OCI-LY1 (cell line): ENCODE measurements around the gene SUSD3.
A peak's percentile ranks its signal among the peaks of the same experiment; 100 is the strongest.

ENCODE experiments used
- H2AFZ ChIP-seq: fragments of 200-600 bp; sonication (generic), shearing (Covaris generic); 2 replicates; pipeline ENCODE4 v1.6.0; 2014; ENCODE audit warnings: antibody characterized with exemption, mild to moderate bottlenecking, low read length
- H3F3A ChIP-seq: fragments of 200-600 bp; sonication (generic), shearing (Covaris generic); 2 replicates; pipeline ENCODE4 v1.6.0; 2014; ENCODE audit warnings: mild to moderate bottlenecking, antibody characterized with exemption, low read length, moderate library complexity; ENCODE audit not compliant: insufficient read depth
- H3K27ac ChIP-seq: fragments of 200-600 bp; sonication (generic); 2 replicates; pipeline ENCODE4 v1.5.1; 2014; ENCODE audit warnings: low read length, mixed run types, mild to moderate bottlenecking, low read depth; ENCODE audit not compliant: poor library complexity, severe bottlenecking
- H3K27me3 ChIP-seq: fragments of 200-600 bp; sonication (generic); 2 replicates; pipeline ENCODE4 v1.6.0; 2014; ENCODE audit warnings: antibody characterized with exemption, mild to moderate bottlenecking, low read length, moderate library complexity; ENCODE audit not compliant: insufficient read depth
- H3K36me3 ChIP-seq: fragments of 200-600 bp; sonication (generic); 2 replicates; pipeline ENCODE4 v1.6.1; 2014; ENCODE audit warnings: mild to moderate bottlenecking, antibody characterized with exemption, low read length, moderate library complexity, mixed read lengths; ENCODE audit not compliant: insufficient read depth
- H3K4me1 ChIP-seq: fragments of 200-600 bp; sonication (generic); 2 replicates; pipeline ENCODE4 v1.5.1; 2014; ENCODE audit warnings: mild to moderate bottlenecking, low read length, moderate library complexity; ENCODE audit not compliant: insufficient read depth, severe bottlenecking
- H3K4me2 ChIP-seq: fragments of 200-600 bp; sonication (generic), shearing (Covaris generic); 2 replicates; pipeline ENCODE4 v1.6.1; 2014; ENCODE audit warnings: low read length
- H3K4me3 ChIP-seq: fragments of 200-600 bp; sonication (generic); 2 replicates; pipeline ENCODE4 v1.5.1; 2014; ENCODE audit warnings: low read length, low read depth, mild to moderate bottlenecking, mixed read lengths; ENCODE audit not compliant: poor library complexity, severe bottlenecking
- H3K79me2 ChIP-seq: fragments of 200-600 bp; shearing (Covaris generic); 2 replicates; pipeline ENCODE4 v1.6.1; 2016; ENCODE audit warnings: mixed run types, low read length, mixed read lengths; ENCODE audit not compliant: insufficient read depth
- H3K9ac ChIP-seq: fragments of 200-600 bp; sonication (generic), shearing (Covaris generic); 2 replicates; pipeline ENCODE4 v1.6.1; 2014; ENCODE audit warnings: mild to moderate bottlenecking, low read length, mixed read lengths
- H3K9me2 ChIP-seq: fragments of 200-600 bp; sonication (generic), shearing (Covaris generic); 2 replicates; pipeline ENCODE4 v1.6.1; 2014; ENCODE audit warnings: low read depth, mild to moderate bottlenecking, low read length, mixed read lengths
- H3K9me3 ChIP-seq: fragments of 200-600 bp; shearing (Covaris generic); 2 replicates; pipeline ENCODE4 v1.6.1; 2014; ENCODE audit warnings: low read length, mixed read lengths
- H4K20me1 ChIP-seq: fragments of 200-600 bp; sonication (generic), shearing (Covaris generic); 2 replicates; pipeline ENCODE4 v1.6.0; 2016; ENCODE audit warnings: mild to moderate bottlenecking, low read length; ENCODE audit not compliant: insufficient read depth
- EZH2 ChIP-seq: fragments of 200-600 bp; sonication (generic), shearing (Covaris generic); IDR thresholded peaks from 2 replicates; pipeline ENCODE4 v1.8.0; 2017; ENCODE audit warnings: borderline replicate concordance, mixed run types, mild to moderate bottlenecking, antibody characterized with exemption, low read length, moderate library complexity, mixed read lengths
- TF ChIP-seq, protein P1 (sequence below): fragments of 200-600 bp; sonication (generic), shearing (Covaris generic); IDR thresholded peaks from 2 replicates; pipeline ENCODE4 v1.5.1; 2017; ENCODE audit warnings: mild to moderate bottlenecking, antibody characterized with exemption, low read length, moderate library complexity, mixed read lengths

Gene SUSD3

DNA sequence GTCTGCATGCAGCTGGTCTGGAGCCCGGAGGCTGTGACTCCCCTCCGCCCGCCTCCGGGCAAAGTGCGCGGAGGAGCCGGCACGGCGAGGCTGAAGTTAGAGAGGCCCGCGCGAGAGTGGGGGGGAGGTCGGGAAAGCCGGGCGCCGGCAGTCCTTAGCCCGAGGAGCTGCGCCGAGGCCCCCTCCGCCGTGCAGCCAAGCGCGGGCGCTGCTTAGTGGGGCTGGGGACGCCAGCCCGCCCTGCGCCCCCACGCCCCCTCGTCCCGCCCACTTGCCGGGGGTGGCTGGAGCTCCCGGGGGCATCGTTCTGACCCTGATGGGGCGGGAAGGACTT lies 75.1 kb downstream of the SUSD3 start:
- H3K79me2 ChIP-seq, result no peaks in the 10 kb centered on the region
- peaks cover 65% of the 10 kb centered on the region for H3K4me1 ChIP-seq
- no peaks in the 10 kb centered on the region for H3F3A ChIP-seq
- H3K9me3 ChIP-seq, result no peaks in the 10 kb centered on the region
- H3K36me3 ChIP-seq, result no peaks in the 10 kb centered on the region
- H2AFZ ChIP-seq, result no peak overlapping the region
- H3K27ac ChIP-seq, result peak overlapping the region; percentile 52
- H4K20me1 ChIP-seq, result no peaks in the 10 kb centered on the region
- peak overlapping the region; percentile 91 for H3K4me3 ChIP-seq
- H3K4me2 ChIP-seq, result peak overlapping the region; percentile 97
- H3K9me2 ChIP-seq, result no peaks in the 10 kb centered on the region
- H3K27me3 ChIP-seq, result no peaks in the 10 kb centered on the region
- peak overlapping the region; percentile 86 for H3K9ac ChIP-seq
- no peak for TF ChIP-seq EZH2
- TF ChIP-seq, protein P1, sequence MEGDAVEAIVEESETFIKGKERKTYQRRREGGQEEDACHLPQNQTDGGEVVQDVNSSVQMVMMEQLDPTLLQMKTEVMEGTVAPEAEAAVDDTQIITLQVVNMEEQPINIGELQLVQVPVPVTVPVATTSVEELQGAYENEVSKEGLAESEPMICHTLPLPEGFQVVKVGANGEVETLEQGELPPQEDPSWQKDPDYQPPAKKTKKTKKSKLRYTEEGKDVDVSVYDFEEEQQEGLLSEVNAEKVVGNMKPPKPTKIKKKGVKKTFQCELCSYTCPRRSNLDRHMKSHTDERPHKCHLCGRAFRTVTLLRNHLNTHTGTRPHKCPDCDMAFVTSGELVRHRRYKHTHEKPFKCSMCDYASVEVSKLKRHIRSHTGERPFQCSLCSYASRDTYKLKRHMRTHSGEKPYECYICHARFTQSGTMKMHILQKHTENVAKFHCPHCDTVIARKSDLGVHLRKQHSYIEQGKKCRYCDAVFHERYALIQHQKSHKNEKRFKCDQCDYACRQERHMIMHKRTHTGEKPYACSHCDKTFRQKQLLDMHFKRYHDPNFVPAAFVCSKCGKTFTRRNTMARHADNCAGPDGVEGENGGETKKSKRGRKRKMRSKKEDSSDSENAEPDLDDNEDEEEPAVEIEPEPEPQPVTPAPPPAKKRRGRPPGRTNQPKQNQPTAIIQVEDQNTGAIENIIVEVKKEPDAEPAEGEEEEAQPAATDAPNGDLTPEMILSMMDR, result no peak

DNA sequence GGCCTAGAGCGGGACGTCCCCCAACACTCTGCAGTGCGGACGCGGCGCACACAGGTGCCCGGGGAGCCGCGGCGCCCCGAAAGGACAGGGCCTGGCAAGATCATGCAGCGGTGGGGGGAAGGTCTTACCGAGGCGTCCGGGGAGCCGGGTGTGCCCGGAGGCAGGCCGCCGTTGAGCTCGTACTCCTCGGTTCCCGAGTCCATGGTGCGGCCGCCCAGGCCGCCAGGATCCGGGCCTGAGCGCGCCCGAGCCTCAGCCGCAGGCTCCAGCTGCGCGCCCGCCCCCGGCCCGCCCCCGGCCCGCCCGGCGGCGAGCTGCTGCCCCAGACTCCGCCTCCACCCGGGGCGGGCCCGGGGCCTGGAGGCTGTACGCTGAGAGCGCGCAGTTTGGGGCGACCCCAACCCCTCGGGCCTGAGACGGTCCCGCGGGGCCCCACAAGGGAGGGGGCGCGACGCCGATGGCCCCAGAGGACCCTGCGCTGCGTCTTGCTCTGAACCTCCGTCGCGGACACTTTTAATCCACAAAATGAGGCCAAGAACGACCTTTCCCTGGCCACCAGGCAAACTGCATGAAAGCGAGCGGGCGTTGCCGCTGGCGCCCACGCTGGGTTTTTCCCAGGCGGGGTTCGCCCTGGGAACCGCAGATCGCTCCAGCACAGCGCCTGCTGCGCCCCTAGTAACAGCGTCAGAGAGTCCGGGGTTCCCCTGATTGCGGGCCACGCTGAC lies 75.7 kb downstream of the SUSD3 start, which contains the start of gene NINJ1:
TSS of gene NINJ1 (minus strand) at position 237 of the 725 bp plus-strand sequence. CDS start at position 203, 34 bp downstream.
- Histone ChIP-seq H4K20me1 (no peaks in the 10 kb centered on the region), H3K27me3 (no peaks in the 10 kb centered on the region), H3K4me1 (peaks cover 66% of the 10 kb centered on the region), H3K36me3 (no peaks in the 10 kb centered on the region), H3K79me2 (no peaks in the 10 kb centered on the region), H3F3A (no peaks in the 10 kb centered on the region), H3K4me2 (peak within 1 kb of the TSS; percentile 97), H3K27ac (peak within 1 kb of the TSS; percentile 52), H3K9me2 (no peaks in the 10 kb centered on the region), H2AFZ (no peak within 1 kb of the TSS), H3K4me3 (peak within 1 kb of the TSS; percentile 91), H3K9me3 (no peaks in the 10 kb centered on the region), H3K9ac (peak within 1 kb of the TSS; percentile 86)
- TF ChIP-seq, protein P1, result no peak
- TF ChIP-seq EZH2, result no peak
